Effector memory CD8-positive, alpha-beta T cell (primary cell): Measurements from ENCODE around the gene COL1A1.

Experiments used
- ATAC-seq: fragments of 150-1000 bp; cut with Tn5 transposase; replicated peaks from 2 replicates; pipeline ENCODE4 v1.10.0; 2021; ENCODE audit warnings: mild to moderate bottlenecking, moderate library complexity
- DNase-seq, 3 experiments: peaks; one replicate each; pipeline ENCODE4 v3.0.0; 2021
- H3K27ac Mint-ChIP-seq, 2 donors: one replicate each; pipeline ENCODE4 v1.8.0; 2022; ENCODE audit warnings: mild to moderate bottlenecking in 2 of 2, mixed read lengths in 2 of 2, moderate library complexity in 2 of 2
- H3K27me3 Mint-ChIP-seq, 2 donors: one replicate each; pipeline ENCODE4 v1.8.0; 2022; ENCODE audit warnings: mixed read lengths in 2 of 2
- H3K36me3 Mint-ChIP-seq: one replicate; pipeline ENCODE4 v1.8.0; 2022; ENCODE audit warnings: mild to moderate bottlenecking, moderate library complexity, mixed read lengths; ENCODE audit not compliant: insufficient read depth
- H3K4me1 Mint-ChIP-seq, 2 donors: one replicate each; pipeline ENCODE4 v1.8.0; 2022; ENCODE audit warnings: low read depth in 2 of 2, mixed read lengths in 2 of 2
- H3K4me3 Mint-ChIP-seq, 2 donors: one replicate each; pipeline ENCODE4 v1.8.0; 2022; ENCODE audit warnings: mild to moderate bottlenecking in 2 of 2, mixed read lengths in 2 of 2, moderate library complexity in 2 of 2
- H3K9me3 Mint-ChIP-seq, 2 donors: one replicate each; pipeline ENCODE4 v1.8.0; 2022; ENCODE audit warnings: mixed read lengths in 2 of 2

COL1A1 gene

GRCh38 chr17:50144845-50145531, 56.4 kb downstream of the COL1A1 start:
- Mint-ChIP-seq H3K27ac (peak overlapping the region; percentile 45 to 97), H3K4me3 (peak overlapping the region; percentile 94 to 98), H3K4me1 (peaks cover 74 to 78% of the 10 kb centered on the region in 2 donors), H3K27me3 (no peaks in the 10 kb centered on the region), H3K9me3 (no peaks in the 10 kb centered on the region), H3K36me3 (peaks cover 25% of the 10 kb centered on the region)
- no peak for DNase-seq
- ATAC-seq, result no peak

- peak overlapping the region; percentile 0 to 2 for H3K4me3 Mint-ChIP-seq
- H3K9me3 Mint-ChIP-seq, result no peaks in the 10 kb centered on the region
- DNase-seq (no peak), ATAC-seq (no peak)
- H3K36me3 Mint-ChIP-seq, result peaks cover 30% of the 10 kb centered on the region
- no peaks in the 10 kb centered on the region for H3K27me3 Mint-ChIP-seq
- peak overlapping the region; percentile 45 to 97 for H3K27ac Mint-ChIP-seq
- peaks cover 81 to 82% of the 10 kb centered on the region in 2 donors for H3K4me1 Mint-ChIP-seq
These were observed 57.1 kb downstream of the COL1A1 start for GRCh38 chr17:50144355-50144754.

- no peak for ATAC-seq
- Mint-ChIP-seq H3K27ac (peak overlapping the region; percentile 91 to 97), H3K36me3 (peaks cover 33% of the 10 kb centered on the region), H3K4me1 (peaks cover 82% of the 10 kb centered on the region in 2 donors), H3K9me3 (no peaks in the 10 kb centered on the region), H3K27me3 (no peaks in the 10 kb centered on the region), H3K4me3 (peak overlapping the region in 1 of 2 donors; percentile 72)
- no peak for DNase-seq
These were observed 57.8 kb downstream of the COL1A1 start for GRCh38 chr17:50143461-50144176.

GRCh38 chr17:50141745-50142110, 59.7 kb downstream of the COL1A1 start:
- H3K27ac Mint-ChIP-seq, result peak overlapping the region; percentile 91 to 97
- H3K4me3 Mint-ChIP-seq, result peak overlapping the region; percentile 72 to 75
- H3K36me3 Mint-ChIP-seq, result peaks cover 49% of the 10 kb centered on the region
- ATAC-seq, result peak; percentile 47
- peaks cover 75 to 76% of the 10 kb centered on the region in 2 donors for H3K4me1 Mint-ChIP-seq
- no peaks in the 10 kb centered on the region for H3K9me3 Mint-ChIP-seq
- no peaks in the 10 kb centered on the region for H3K27me3 Mint-ChIP-seq
- no peak for DNase-seq

GRCh38 chr17:50141026-50141744, 60.2 kb downstream of the COL1A1 start:
- ATAC-seq (no peak), DNase-seq (no peak)
- Mint-ChIP-seq H3K36me3 (peaks cover 51% of the 10 kb centered on the region), H3K27ac (peak overlapping the region; percentile 91 to 97), H3K4me3 (peak overlapping the region; percentile 72 to 75), H3K4me1 (peaks cover 74 to 76% of the 10 kb centered on the region in 2 donors), H3K9me3 (no peaks in the 10 kb centered on the region), H3K27me3 (no peaks in the 10 kb centered on the region)

GRCh38 chr17:50139950-50140885, 61.2 kb downstream of the COL1A1 start:
- ATAC-seq (peak; percentile 84), DNase-seq (peak; percentile 80 to 82 (median 80))
- peak overlapping the region; percentile 72 to 75 for H3K4me3 Mint-ChIP-seq
- no peaks in the 10 kb centered on the region for H3K9me3 Mint-ChIP-seq
- H3K4me1 Mint-ChIP-seq, result peaks cover 64 to 67% of the 10 kb centered on the region in 2 donors
- peak overlapping the region; percentile 91 to 97 for H3K27ac Mint-ChIP-seq
- no peaks in the 10 kb centered on the region for H3K27me3 Mint-ChIP-seq
- H3K36me3 Mint-ChIP-seq, result peaks cover 55% of the 10 kb centered on the region

- Mint-ChIP-seq H3K36me3 (peaks cover 55% of the 10 kb centered on the region), H3K4me1 (peaks cover 56 to 61% of the 10 kb centered on the region in 2 donors), H3K27ac (peak overlapping the region; percentile 91 to 97), H3K27me3 (no peaks in the 10 kb centered on the region), H3K9me3 (no peaks in the 10 kb centered on the region), H3K4me3 (no peak overlapping the region)
- ATAC-seq (no peak), DNase-seq (no peak)
These were observed 62.1 kb downstream of the COL1A1 start for GRCh38 chr17:50139185-50139783.

GRCh38 chr17:50137042-50137441, 64.4 kb downstream of the COL1A1 start:
- Mint-ChIP-seq H3K9me3 (no peaks in the 10 kb centered on the region), H3K4me3 (no peak overlapping the region), H3K27ac (no peak overlapping the region), H3K27me3 (no peaks in the 10 kb centered on the region), H3K4me1 (peaks cover 40 to 41% of the 10 kb centered on the region in 2 donors), H3K36me3 (peaks cover 58% of the 10 kb centered on the region)
- ATAC-seq (no peak), DNase-seq (no peak)

GRCh38 chr17:50136096-50136687, 65.2 kb downstream of the COL1A1 start:
- Mint-ChIP-seq H3K4me3 (no peak overlapping the region), H3K27ac (peak overlapping the region in 1 of 2 donors; percentile 32), H3K36me3 (peaks cover 57% of the 10 kb centered on the region), H3K9me3 (no peaks in the 10 kb centered on the region), H3K4me1 (peaks cover 35 to 38% of the 10 kb centered on the region in 2 donors), H3K27me3 (no peaks in the 10 kb centered on the region)
- DNase-seq, result no peak
- no peak for ATAC-seq

- Mint-ChIP-seq H3K4me1 (peaks cover 36 to 37% of the 10 kb centered on the region in 2 donors), H3K9me3 (no peaks in the 10 kb centered on the region), H3K27me3 (peaks cover 0 to 5% of the 10 kb centered on the region in 2 donors), H3K4me3 (no peak overlapping the region), H3K27ac (peak overlapping the region in 1 of 2 donors; percentile 32), H3K36me3 (peaks cover 59% of the 10 kb centered on the region)
- ATAC-seq, result no peak
- DNase-seq, result no peak
These were observed 65.9 kb downstream of the COL1A1 start for GRCh38 chr17:50135316-50136095.

- peaks cover 0 to 6% of the 10 kb centered on the region in 2 donors for H3K27me3 Mint-ChIP-seq
- peaks cover 26 to 28% of the 10 kb centered on the region in 2 donors for H3K4me1 Mint-ChIP-seq
- ATAC-seq (no peak), DNase-seq (no peak)
- peaks cover 55% of the 10 kb centered on the region for H3K36me3 Mint-ChIP-seq
- no peaks in the 10 kb centered on the region for H3K9me3 Mint-ChIP-seq
- peak overlapping the region in 1 of 2 donors; percentile 44 for H3K27ac Mint-ChIP-seq
- H3K4me3 Mint-ChIP-seq, result no peak overlapping the region
These were observed 67.0 kb downstream of the COL1A1 start for GRCh38 chr17:50134206-50135110.
